ENCODE results near the gene HOXD4. TPM values are rescaled to one million over a fixed set of nuclear protein-coding genes. Genes with fewer than 3 reads are reported as not detected.

HOXD4 gene
- total RNA-seq, 1 donor from 2014 or later, result not detected

- H3K9me3 Mint-ChIP-seq (ENCODE audit: low read depth), result peaks cover under 1% of the 10 kb centered on the region
- peaks cover 3% of the 10 kb centered on the region for H3K36me3 Mint-ChIP-seq (ENCODE audit: low read depth)
- H3K27ac Mint-ChIP-seq (ENCODE audit: unreplicated experiment), result no peak overlapping the region
- H3K27me3 Mint-ChIP-seq (ENCODE audit: low read depth), result peaks cover 71% of the 10 kb centered on the region
- no peak overlapping the region for H3K4me3 Mint-ChIP-seq (ENCODE audit: unreplicated experiment)
- DNase-seq (ENCODE audit: low spot score), result no peak
- TF ChIP-seq, protein P1, sequence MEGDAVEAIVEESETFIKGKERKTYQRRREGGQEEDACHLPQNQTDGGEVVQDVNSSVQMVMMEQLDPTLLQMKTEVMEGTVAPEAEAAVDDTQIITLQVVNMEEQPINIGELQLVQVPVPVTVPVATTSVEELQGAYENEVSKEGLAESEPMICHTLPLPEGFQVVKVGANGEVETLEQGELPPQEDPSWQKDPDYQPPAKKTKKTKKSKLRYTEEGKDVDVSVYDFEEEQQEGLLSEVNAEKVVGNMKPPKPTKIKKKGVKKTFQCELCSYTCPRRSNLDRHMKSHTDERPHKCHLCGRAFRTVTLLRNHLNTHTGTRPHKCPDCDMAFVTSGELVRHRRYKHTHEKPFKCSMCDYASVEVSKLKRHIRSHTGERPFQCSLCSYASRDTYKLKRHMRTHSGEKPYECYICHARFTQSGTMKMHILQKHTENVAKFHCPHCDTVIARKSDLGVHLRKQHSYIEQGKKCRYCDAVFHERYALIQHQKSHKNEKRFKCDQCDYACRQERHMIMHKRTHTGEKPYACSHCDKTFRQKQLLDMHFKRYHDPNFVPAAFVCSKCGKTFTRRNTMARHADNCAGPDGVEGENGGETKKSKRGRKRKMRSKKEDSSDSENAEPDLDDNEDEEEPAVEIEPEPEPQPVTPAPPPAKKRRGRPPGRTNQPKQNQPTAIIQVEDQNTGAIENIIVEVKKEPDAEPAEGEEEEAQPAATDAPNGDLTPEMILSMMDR (IDR thresholded peaks at IDR 0.05), result peak; percentile 98
- H3K4me1 Mint-ChIP-seq (ENCODE audit: low read depth), result peaks cover 26% of the 10 kb centered on the region
These were observed 24.2 kb upstream of the HOXD4 start for GRCh38 chr2:176126929-176127773.

- Mint-ChIP-seq H3K27me3 (ENCODE audit: low read depth) (peaks cover 73% of the 10 kb centered on the region), H3K4me1 (ENCODE audit: low read depth) (peaks cover 27% of the 10 kb centered on the region), H3K27ac (ENCODE audit: unreplicated experiment) (no peak overlapping the region), H3K9me3 (ENCODE audit: low read depth) (peaks cover 4% of the 10 kb centered on the region), H3K36me3 (ENCODE audit: low read depth) (peaks cover 3% of the 10 kb centered on the region), H3K4me3 (ENCODE audit: unreplicated experiment) (no peak overlapping the region)
- no peak for DNase-seq (ENCODE audit: low spot score)
- TF ChIP-seq, protein P1 (IDR thresholded peaks at IDR 0.05), result no peak
These were observed 23.6 kb upstream of the HOXD4 start for GRCh38 chr2:176127774-176128072.

- Mint-ChIP-seq H3K4me1 (ENCODE audit: low read depth) (peaks cover 27% of the 10 kb centered on the region), H3K9me3 (ENCODE audit: low read depth) (peaks cover 4% of the 10 kb centered on the region), H3K36me3 (ENCODE audit: low read depth) (peaks cover 3% of the 10 kb centered on the region), H3K27ac (ENCODE audit: unreplicated experiment) (no peak overlapping the region), H3K4me3 (ENCODE audit: unreplicated experiment) (no peak overlapping the region), H3K27me3 (ENCODE audit: low read depth) (peaks cover 79% of the 10 kb centered on the region)
- TF ChIP-seq, protein P1 (IDR thresholded peaks at IDR 0.05), result no peak
- DNase-seq (ENCODE audit: low spot score), result no peak
These were observed 23.0 kb upstream of the HOXD4 start for GRCh38 chr2:176128172-176128981.

GRCh38 chr2:176128982-176129796 lies 22.2 kb upstream of the HOXD4 start, which contains the start of gene HOXD8:
Gene HOXD8 (plus strand): TSS chr2:176129705. CDS start chr2:176130367, 662 bp downstream.
- H3K27ac Mint-ChIP-seq (ENCODE audit: unreplicated experiment), result no peak within 1 kb of the TSS

More at GRCh38 chr2:176128982-176129796, 22.2 kb upstream of the HOXD4 start, which contains the start of gene HOXD8:
- Mint-ChIP-seq H3K9me3 (ENCODE audit: low read depth) (peaks cover 4% of the 10 kb centered on the region), H3K4me1 (ENCODE audit: low read depth) (peaks cover 22% of the 10 kb centered on the region), H3K36me3 (ENCODE audit: low read depth) (peaks cover 3% of the 10 kb centered on the region), H3K27me3 (ENCODE audit: low read depth) (peaks cover 80% of the 10 kb centered on the region), H3K4me3 (ENCODE audit: unreplicated experiment) (peak within 1 kb of the TSS; percentile 51)
- TF ChIP-seq, protein P1 (IDR thresholded peaks at IDR 0.05), result no peak
- DNase-seq (ENCODE audit: low spot score), result no peak
